ENCODE measurements around the gene GHRL.

GHRL gene

GRCh38 chr3:10330319-10330718 is 37.6 kb upstream of the GHRL start:
- H3K27me3 Mint-ChIP-seq (ENCODE audit: low read depth) = peaks cover 88% of the 10 kb centered on the region

DNA sequence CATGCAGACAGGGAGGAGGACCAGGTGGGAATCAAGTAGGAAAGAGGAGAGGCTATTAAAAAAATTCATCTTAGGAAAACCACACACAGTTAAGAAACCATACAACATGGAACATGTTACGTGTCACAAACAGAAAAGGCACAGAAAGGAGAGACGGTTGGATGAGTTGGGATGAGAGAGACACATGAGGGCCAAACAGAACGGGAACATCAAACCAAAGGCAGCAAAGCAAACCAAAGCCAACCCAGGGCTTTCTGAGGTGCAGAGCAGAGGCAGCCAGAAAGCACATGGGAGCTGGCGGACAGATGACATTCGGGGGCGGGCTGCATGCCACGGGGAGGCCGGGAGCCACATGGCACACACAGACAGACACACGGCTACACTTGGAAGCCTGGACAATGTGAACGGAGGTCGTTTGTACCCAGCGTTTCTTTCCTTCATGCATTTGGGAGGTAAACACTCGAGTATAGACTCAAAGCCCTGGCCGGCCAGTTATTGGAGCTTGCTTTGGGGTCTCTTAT is 36.8 kb upstream of the GHRL start:
- Mint-ChIP-seq H3K9me3 (no peaks in the 10 kb centered on the region), H3K4me3 (no peak overlapping the region), H3K4me1 (no peaks in the 10 kb centered on the region), H3K27ac (no peak overlapping the region), H3K36me3 (ENCODE audit: low read depth) (no peaks in the 10 kb centered on the region), H3K27me3 (ENCODE audit: low read depth) (peaks cover 96% of the 10 kb centered on the region)
- TF ChIP-seq, protein P1, sequence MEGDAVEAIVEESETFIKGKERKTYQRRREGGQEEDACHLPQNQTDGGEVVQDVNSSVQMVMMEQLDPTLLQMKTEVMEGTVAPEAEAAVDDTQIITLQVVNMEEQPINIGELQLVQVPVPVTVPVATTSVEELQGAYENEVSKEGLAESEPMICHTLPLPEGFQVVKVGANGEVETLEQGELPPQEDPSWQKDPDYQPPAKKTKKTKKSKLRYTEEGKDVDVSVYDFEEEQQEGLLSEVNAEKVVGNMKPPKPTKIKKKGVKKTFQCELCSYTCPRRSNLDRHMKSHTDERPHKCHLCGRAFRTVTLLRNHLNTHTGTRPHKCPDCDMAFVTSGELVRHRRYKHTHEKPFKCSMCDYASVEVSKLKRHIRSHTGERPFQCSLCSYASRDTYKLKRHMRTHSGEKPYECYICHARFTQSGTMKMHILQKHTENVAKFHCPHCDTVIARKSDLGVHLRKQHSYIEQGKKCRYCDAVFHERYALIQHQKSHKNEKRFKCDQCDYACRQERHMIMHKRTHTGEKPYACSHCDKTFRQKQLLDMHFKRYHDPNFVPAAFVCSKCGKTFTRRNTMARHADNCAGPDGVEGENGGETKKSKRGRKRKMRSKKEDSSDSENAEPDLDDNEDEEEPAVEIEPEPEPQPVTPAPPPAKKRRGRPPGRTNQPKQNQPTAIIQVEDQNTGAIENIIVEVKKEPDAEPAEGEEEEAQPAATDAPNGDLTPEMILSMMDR (IDR thresholded peaks at IDR 0.05; ENCODE audit: unreplicated experiment in 3 of 3) = no peak

More at GRCh38 chr3:10330319-10330718, 37.6 kb upstream of the GHRL start:
- H3K4me1 Mint-ChIP-seq = no peaks in the 10 kb centered on the region
- H3K27ac Mint-ChIP-seq = no peak overlapping the region
- no peaks in the 10 kb centered on the region for H3K9me3 Mint-ChIP-seq
- TF ChIP-seq, protein P1 (IDR thresholded peaks at IDR 0.05; ENCODE audit: unreplicated experiment in 3 of 3) = no peak
- H3K4me3 Mint-ChIP-seq = no peak overlapping the region
- no peaks in the 10 kb centered on the region for H3K36me3 Mint-ChIP-seq (ENCODE audit: low read depth)

DNA sequence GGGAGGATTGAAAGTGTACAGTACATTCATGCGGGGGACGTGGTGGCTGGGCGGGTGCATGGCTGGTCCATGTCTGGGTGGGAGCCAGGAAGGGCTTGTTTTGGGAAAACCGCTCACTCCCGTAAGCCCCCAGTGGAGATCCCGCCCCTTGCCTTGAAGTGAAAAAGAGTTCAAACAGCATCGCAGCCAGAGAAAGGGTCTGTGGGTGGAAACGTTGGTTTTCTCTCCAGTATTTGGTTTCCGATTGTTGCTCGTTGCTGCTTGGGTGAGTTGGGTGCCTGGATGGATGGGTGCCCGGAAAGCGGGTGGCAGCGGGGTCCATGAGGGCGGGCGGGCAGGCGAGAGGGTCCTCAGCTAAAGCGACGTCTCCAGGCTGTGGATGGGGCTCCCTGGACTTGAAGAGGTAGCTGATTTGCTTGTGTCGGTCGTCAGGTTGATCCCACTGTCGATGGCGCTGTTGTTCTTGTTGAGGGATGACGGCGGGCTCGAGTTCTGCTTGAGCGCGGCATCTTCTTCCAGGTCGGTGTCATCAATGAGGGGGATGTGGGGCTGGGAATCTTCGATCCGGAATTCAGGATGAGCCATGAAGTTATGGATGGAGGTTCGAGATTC is 35.8 kb upstream of the GHRL start:
- Mint-ChIP-seq H3K27me3 (ENCODE audit: low read depth) (peaks cover 92% of the 10 kb centered on the region), H3K4me3 (no peak overlapping the region), H3K4me1 (no peaks in the 10 kb centered on the region), H3K9me3 (no peaks in the 10 kb centered on the region), H3K36me3 (ENCODE audit: low read depth) (no peaks in the 10 kb centered on the region), H3K27ac (no peak overlapping the region)
- TF ChIP-seq, protein P1 (IDR thresholded peaks at IDR 0.05; ENCODE audit: unreplicated experiment in 3 of 3) = no peak

- no peaks in the 10 kb centered on the region for H3K4me1 Mint-ChIP-seq
- H3K9me3 Mint-ChIP-seq = no peaks in the 10 kb centered on the region
- peaks cover 89% of the 10 kb centered on the region for H3K27me3 Mint-ChIP-seq (ENCODE audit: low read depth)
- no peak overlapping the region for H3K4me3 Mint-ChIP-seq
- TF ChIP-seq, protein P1 (IDR thresholded peaks at IDR 0.05; ENCODE audit: unreplicated experiment in 3 of 3) = no peak
- H3K27ac Mint-ChIP-seq = no peak overlapping the region
- no peaks in the 10 kb centered on the region for H3K36me3 Mint-ChIP-seq (ENCODE audit: low read depth)
These were observed 34.8 kb upstream of the GHRL start for GRCh38 chr3:10327592-10327991.

- peaks cover 10% of the 10 kb centered on the region for H3K36me3 Mint-ChIP-seq (ENCODE audit: low read depth)
- no peak overlapping the region for H3K27ac Mint-ChIP-seq
- TF ChIP-seq, protein P1 (IDR thresholded peaks at IDR 0.05; ENCODE audit: unreplicated experiment in 3 of 3) = no peak
- peaks cover 7% of the 10 kb centered on the region for H3K4me1 Mint-ChIP-seq
- peak overlapping the region; percentile 55 to 96 (median 89) for H3K4me3 Mint-ChIP-seq
- H3K27me3 Mint-ChIP-seq (ENCODE audit: low read depth) = peaks cover 36% of the 10 kb centered on the region
- H3K9me3 Mint-ChIP-seq = no peaks in the 10 kb centered on the region
These were observed 29.6 kb upstream of the GHRL start for GRCh38 chr3:10322352-10322710.

Data from nephron (organoid).